Parathyroid adenoma (tissue), 2 donors: ENCODE measurements around the gene SND1.

ENCODE experiments used
- H2AFZ ChIP-seq: fragments of 300-600 bp; sonication (generic); one replicate; pipeline ENCODE4 v1.7.0; 2017; ENCODE audit warnings: antibody characterized with exemption, mild to moderate bottlenecking
- H3K27ac ChIP-seq: fragments of 300-600 bp; sonication (generic); one replicate; pipeline ENCODE4 v1.7.0; 2017
- H3K27me3 ChIP-seq: fragments of 300-600 bp; sonication (generic); one replicate; pipeline ENCODE4 v1.7.0; 2017; ENCODE audit warnings: low read length; ENCODE audit not compliant: control insufficient read depth, insufficient read depth
- H3K36me3 ChIP-seq: fragments of 300-600 bp; sonication (generic); one replicate; pipeline ENCODE4 v1.7.0; 2017; ENCODE audit warnings: low read length; ENCODE audit not compliant: control insufficient read depth, insufficient read depth
- H3K4me1 ChIP-seq: fragments of 300-600 bp; sonication (generic); one replicate; pipeline ENCODE4 v1.7.0; 2017; ENCODE audit warnings: control low read depth
- H3K4me2 ChIP-seq: fragments of 300-600 bp; sonication (generic); one replicate; pipeline ENCODE4 v1.7.0; 2017; ENCODE audit warnings: low read length
- H3K4me3 ChIP-seq: fragments of 300-600 bp; sonication (generic); one replicate; pipeline ENCODE4 v1.7.0; 2017; ENCODE audit warnings: low read depth, low read length
- H3K79me2 ChIP-seq: fragments of 300-600 bp; sonication (generic); one replicate; pipeline ENCODE4 v1.7.0; 2017; ENCODE audit warnings: control low read depth
- H3K9ac ChIP-seq: fragments of 300-600 bp; sonication (generic); one replicate; pipeline ENCODE4 v1.7.0; 2017; ENCODE audit warnings: mild to moderate bottlenecking
- H3K9me3 ChIP-seq: fragments of 300-600 bp; sonication (generic); one replicate; pipeline ENCODE4 v1.7.0; 2017; ENCODE audit warnings: low read length; ENCODE audit not compliant: control insufficient read depth
- TF ChIP-seq, protein P1 (sequence below): fragments of 300-600 bp; sonication (generic); IDR thresholded peaks from one replicate; pipeline ENCODE4 v1.7.0; 2017; ENCODE audit warnings: antibody characterized with exemption, mild to moderate bottlenecking
- donor health status: primary hyperparathyroidism.

Gene SND1

DNA sequence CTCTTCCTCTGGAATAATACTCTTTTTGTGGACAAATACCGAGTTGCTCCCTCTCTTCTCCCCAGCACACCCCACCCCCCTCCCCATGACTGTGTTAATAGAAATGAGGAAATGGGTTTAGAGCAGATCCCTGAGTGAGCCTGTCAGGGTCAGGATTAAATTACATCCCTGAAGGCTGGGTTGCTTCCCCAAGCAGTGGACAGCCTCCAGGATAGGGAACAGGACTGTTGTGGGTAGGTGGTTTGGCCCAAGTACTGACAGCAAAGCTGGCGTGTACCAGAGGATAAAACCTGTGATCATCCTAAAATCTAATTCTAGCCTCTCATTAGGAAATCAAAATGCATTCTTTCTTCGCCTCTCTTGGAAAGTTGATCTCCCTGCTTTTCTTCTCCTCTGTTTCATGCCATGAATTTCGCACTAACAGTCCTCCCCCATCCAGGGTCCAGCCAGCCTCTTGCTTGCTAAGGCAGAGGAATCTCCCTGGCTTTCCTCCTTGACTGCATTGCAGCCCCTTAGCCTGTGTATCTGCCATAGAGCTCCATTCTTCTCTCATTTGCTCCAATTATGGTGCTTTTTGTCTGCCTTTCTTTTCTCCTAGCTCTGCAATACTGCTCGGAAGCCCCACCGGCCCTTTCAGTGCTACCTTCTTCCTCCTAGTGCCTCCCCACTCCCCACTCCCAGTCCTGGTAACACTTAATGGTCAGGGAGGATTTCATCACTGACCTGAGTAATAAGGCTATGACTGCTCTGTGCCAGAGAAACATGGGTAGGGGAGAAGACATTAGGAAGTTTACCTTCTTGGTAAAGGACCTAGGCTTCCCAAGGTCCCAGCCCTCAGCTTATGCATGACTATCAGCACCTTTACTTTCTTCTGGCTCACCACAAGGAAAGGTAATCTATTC, 370.9 kb downstream of the SND1 start:
- Histone ChIP-seq H3K27me3 (no peaks in the 10 kb centered on the region), H3K4me3 (no peak overlapping the region), H3K4me1 (peaks cover 70% of the 10 kb centered on the region), H2AFZ (no peak overlapping the region), H3K9ac (no peak overlapping the region), H3K9me3 (no peaks in the 10 kb centered on the region), H3K36me3 (no peaks in the 10 kb centered on the region), H3K27ac (peak overlapping the region; percentile 60), H3K79me2 (peaks cover 6% of the 10 kb centered on the region), H3K4me2 (no peak overlapping the region)
- TF ChIP-seq, protein P1, sequence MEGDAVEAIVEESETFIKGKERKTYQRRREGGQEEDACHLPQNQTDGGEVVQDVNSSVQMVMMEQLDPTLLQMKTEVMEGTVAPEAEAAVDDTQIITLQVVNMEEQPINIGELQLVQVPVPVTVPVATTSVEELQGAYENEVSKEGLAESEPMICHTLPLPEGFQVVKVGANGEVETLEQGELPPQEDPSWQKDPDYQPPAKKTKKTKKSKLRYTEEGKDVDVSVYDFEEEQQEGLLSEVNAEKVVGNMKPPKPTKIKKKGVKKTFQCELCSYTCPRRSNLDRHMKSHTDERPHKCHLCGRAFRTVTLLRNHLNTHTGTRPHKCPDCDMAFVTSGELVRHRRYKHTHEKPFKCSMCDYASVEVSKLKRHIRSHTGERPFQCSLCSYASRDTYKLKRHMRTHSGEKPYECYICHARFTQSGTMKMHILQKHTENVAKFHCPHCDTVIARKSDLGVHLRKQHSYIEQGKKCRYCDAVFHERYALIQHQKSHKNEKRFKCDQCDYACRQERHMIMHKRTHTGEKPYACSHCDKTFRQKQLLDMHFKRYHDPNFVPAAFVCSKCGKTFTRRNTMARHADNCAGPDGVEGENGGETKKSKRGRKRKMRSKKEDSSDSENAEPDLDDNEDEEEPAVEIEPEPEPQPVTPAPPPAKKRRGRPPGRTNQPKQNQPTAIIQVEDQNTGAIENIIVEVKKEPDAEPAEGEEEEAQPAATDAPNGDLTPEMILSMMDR: no peak

DNA sequence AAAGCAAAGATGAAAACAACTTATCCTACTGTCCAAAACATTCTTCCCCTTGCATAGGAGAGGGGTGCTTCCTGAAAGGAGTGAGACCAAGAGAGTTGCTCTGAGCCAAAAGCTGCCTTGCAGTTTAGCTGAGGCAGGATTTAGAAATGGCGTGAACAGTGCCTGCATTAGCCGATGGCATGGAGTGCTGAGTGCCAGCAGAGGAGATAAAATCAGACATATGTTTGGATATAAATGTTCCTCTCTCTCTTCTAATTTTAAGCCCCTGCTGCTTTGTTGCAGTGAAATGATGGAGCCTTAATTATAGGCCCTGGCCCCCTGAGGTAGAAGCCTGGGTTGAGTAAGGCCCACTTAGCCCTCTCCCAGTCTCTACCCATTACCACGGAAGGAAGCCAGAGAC, 372.2 kb downstream of the SND1 start:
- no peaks in the 10 kb centered on the region for H3K9me3 ChIP-seq
- H3K27ac ChIP-seq: no peak overlapping the region
- H3K4me2 ChIP-seq: no peak overlapping the region
- no peaks in the 10 kb centered on the region for H3K27me3 ChIP-seq
- H3K9ac ChIP-seq: no peak overlapping the region
- H2AFZ ChIP-seq: no peak overlapping the region
- H3K36me3 ChIP-seq: no peaks in the 10 kb centered on the region
- TF ChIP-seq, protein P1: no peak
- H3K4me3 ChIP-seq: no peak overlapping the region
- H3K4me1 ChIP-seq: peaks cover 63% of the 10 kb centered on the region
- peaks cover 6% of the 10 kb centered on the region for H3K79me2 ChIP-seq

DNA sequence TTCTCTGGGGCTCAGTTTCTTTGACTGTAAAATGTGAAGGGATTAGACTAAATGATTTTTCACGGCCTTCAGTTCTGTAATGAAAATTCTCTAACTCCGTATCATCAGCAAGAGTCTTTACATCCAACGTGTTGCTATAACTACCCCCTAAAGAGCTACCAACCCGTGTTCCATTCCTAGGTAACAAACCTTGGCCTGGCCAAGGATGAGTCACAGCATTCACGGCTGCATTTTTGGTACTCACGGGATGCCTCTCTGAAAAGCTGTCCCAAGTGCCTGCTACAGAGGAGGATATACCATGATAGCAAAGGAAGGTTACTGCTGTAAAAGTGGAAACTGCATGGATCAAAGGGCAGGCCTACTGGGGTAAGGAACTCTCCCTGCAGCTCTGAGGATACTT, 373.4 kb downstream of the SND1 start:
- Histone ChIP-seq H3K4me2 (no peak overlapping the region), H2AFZ (no peak overlapping the region), H3K27ac (no peak overlapping the region), H3K9me3 (no peaks in the 10 kb centered on the region), H3K27me3 (no peaks in the 10 kb centered on the region), H3K36me3 (no peaks in the 10 kb centered on the region), H3K4me1 (peaks cover 63% of the 10 kb centered on the region), H3K9ac (no peak overlapping the region), H3K79me2 (peaks cover 12% of the 10 kb centered on the region), H3K4me3 (no peak overlapping the region)
- TF ChIP-seq, protein P1: no peak

DNA sequence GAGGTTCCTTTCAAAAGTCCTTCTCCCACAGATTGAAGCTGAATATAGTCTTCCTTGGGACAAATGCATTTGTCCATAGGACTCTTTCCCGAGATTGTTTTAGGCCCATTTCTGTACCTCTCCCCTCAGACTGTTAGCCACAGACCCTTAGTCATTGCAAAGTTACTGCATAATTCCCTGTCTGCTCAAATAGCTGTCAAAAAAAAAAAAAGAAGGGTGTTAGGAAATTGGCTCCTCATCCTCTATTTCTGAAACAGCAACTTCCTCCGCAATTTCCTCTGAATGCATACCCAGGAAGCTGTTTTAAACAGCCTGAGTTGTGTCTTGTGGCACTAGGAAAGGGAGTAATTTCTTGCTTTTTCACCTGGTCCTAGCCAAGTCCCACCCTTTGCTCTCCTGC, 373.8 kb downstream of the SND1 start:
- Histone ChIP-seq H3K9me3 (no peaks in the 10 kb centered on the region), H3K4me1 (peaks cover 61% of the 10 kb centered on the region), H3K4me2 (no peak overlapping the region), H3K27ac (peak overlapping the region; percentile 29), H2AFZ (no peak overlapping the region), H3K79me2 (peaks cover 12% of the 10 kb centered on the region), H3K4me3 (no peak overlapping the region), H3K27me3 (no peaks in the 10 kb centered on the region), H3K36me3 (no peaks in the 10 kb centered on the region), H3K9ac (no peak overlapping the region)
- TF ChIP-seq, protein P1: no peak

DNA sequence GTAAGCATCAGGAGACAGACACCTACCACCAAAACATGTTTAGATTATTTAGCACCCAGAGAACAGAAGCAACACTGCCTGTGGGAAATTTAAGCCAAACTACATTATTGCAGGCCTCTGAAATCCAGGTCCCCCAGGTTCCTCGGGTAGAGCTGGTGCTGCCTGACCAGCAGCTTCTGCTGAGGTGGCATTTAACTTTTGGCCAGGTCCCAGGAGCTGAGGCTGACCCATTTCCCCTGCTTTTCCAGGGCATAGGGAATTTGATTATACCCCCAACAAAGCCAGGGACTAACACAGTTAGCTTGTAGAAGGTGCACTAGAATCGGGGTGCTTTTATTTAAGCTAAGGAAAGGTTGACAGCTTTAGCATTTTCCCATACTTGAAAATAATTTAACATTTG, 374.6 kb downstream of the SND1 start:
- H3K4me1 ChIP-seq: peaks cover 54% of the 10 kb centered on the region
- no peaks in the 10 kb centered on the region for H3K36me3 ChIP-seq
- TF ChIP-seq, protein P1: no peak
- no peak overlapping the region for H3K4me2 ChIP-seq
- no peak overlapping the region for H3K9ac ChIP-seq
- H3K79me2 ChIP-seq: peaks cover 12% of the 10 kb centered on the region
- H3K9me3 ChIP-seq: no peaks in the 10 kb centered on the region
- H3K27me3 ChIP-seq: no peaks in the 10 kb centered on the region
- H3K4me3 ChIP-seq: no peak overlapping the region
- H3K27ac ChIP-seq: peak overlapping the region; percentile 29
- H2AFZ ChIP-seq: no peak overlapping the region
